GM13976 (cell line): ENCODE measurements around the gene NFASC.

Experiments used
- DNase-seq: peaks from one replicate; pipeline ENCODE4 v3.0.0; 2012; ENCODE audit warnings: low spot score
- in situ Hi-C: fragments of 300-500 bp; cut with MboI; formaldehyde crosslinking; loops from one replicate; pipeline ENCODE4 v1.12.0; 2022; ENCODE audit warnings: low sequenced_read_pairs, mixed read lengths, inconsistent platforms; ENCODE audit not compliant: unreplicated experiment
- TF ChIP-seq, protein P1 (sequence below): IDR thresholded peaks from 2 replicates; pipeline ENCODE4 v1.5.1; 2012; ENCODE audit warnings: borderline replicate concordance, mild to moderate bottlenecking; ENCODE audit not compliant: insufficient read depth; ENCODE audit errors: extremely low read depth, missing control alignments, control extremely low read depth

NFASC gene

DNA sequence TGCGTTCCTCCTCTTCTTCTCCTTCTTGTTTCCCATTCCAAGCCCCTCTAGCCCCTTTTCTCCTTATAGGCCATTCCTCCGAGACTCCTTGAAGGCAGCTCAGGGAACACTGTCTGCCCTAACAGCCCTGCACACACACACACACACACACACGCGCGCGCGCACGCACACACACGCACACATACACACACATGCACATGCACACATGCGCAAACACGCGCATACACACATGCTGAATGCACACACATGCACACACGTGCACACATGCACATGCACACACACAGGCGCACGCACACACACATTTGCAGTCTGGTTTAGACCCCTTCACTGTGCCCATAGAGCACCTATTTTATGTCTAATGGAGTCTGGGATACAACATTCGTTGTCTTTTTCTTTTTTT lies 154.6 kb downstream of the NFASC start:
- no peak for DNase-seq
- TF ChIP-seq, protein P1, sequence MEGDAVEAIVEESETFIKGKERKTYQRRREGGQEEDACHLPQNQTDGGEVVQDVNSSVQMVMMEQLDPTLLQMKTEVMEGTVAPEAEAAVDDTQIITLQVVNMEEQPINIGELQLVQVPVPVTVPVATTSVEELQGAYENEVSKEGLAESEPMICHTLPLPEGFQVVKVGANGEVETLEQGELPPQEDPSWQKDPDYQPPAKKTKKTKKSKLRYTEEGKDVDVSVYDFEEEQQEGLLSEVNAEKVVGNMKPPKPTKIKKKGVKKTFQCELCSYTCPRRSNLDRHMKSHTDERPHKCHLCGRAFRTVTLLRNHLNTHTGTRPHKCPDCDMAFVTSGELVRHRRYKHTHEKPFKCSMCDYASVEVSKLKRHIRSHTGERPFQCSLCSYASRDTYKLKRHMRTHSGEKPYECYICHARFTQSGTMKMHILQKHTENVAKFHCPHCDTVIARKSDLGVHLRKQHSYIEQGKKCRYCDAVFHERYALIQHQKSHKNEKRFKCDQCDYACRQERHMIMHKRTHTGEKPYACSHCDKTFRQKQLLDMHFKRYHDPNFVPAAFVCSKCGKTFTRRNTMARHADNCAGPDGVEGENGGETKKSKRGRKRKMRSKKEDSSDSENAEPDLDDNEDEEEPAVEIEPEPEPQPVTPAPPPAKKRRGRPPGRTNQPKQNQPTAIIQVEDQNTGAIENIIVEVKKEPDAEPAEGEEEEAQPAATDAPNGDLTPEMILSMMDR, result no peak
- in situ Hi-C loops, result no loop called here

DNA sequence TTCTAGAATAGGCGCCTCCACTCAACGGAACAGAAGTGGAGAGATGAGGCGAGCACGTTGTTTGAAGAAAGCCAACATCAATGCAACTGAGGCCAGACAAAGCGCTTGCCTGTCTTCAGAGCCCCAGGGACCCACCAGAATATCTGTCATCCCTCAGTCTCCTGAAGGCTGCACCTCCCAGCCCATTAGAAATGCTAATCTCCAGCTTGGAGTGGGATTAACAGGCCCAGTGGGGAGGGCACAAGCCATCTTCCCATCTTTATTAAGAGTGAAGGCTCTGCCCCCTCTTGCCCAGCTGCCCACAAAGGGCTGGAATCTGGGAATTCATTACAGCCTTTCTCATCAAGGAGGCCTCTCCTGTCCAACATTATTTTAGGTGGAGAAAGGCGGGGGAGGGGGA lies 155.5 kb downstream of the NFASC start:
- in situ Hi-C loops, result no loop called here
- TF ChIP-seq, protein P1, result no peak
- no peak for DNase-seq

DNA sequence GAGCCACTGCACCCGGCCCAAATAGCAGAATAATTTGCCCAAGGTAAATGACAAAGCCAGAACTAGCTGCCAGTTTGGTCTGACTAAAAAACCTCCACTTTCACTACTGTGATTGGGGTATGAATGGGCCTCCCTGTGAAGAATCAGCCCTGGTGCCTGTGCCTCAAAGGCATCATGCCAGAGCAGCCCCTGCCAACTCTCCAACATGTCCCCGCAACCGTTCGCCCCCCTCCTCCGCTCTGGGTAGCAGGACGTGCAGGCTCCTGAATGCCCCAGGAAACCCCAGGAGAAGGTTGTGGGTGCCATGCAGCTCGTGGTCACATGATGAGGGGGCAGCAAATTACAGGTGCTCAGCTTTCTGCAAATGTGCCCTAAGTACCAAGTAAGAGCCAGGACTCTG lies 157.7 kb downstream of the NFASC start:
- TF ChIP-seq, protein P1, result no peak
- in situ Hi-C loops, result no loop called here
- DNase-seq, result no peak

DNA sequence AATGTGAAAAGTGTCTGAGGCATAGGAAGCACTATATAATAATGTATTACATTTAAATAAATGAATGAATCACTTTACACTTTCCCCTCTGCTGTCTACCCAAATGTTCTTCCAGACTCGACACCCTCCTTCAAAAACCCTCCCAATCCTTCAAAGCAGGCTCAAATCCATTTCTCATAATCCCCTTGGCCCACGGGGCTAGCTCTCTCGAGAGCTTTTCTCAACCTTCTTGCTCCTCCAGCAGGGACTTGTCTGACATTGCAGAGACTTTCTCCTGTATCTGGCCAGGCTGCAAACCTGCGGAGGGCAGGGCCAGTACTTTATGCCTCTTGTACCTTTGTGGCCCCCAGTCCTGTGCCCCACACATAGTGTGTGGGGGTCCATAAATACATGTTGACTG lies 158.3 kb downstream of the NFASC start:
- no peak for DNase-seq
- in situ Hi-C loops, result no loop called here
- TF ChIP-seq, protein P1, result no peak

DNA sequence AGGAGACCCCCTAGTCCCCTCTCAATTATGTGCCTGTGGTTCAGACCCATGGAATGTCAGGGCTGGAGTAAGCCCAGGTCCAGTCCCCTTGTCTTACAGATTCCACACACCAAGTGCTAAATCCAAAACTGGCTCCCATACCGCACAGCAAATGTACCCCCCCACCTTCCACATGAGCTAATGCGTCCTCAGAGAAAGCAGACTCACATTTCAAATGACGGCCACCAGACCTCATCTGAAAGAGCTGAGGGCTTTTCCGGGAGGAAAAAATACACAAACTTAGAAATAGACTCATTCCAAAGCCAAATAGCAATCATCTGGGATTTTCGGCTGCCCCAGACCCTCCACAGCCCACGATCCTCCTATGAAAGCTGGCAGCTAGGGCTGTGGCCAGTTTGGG lies 159.6 kb downstream of the NFASC start:
- DNase-seq, result no peak
- in situ Hi-C loops, result no loop called here
- TF ChIP-seq, protein P1, result no peak

DNA sequence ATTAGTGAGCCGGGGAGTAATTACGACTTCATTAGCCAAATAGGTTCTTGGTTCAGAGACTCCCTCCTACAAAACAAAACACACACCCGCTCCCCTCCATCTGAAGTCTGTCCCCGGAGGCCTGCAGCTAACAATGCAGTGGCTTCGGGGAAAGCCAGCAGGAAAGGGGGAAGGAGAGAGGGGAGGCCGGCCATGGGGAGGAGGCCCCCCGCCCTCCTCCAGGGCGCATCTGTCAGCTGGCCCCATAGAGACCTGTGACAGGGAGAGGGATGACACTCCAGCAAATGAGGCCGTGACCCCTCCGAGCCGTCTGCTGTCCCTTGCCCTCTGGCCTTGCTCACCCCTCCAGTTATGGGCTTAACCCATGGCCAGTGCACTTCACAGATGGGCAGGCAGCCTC lies 160.2 kb downstream of the NFASC start:
- TF ChIP-seq, protein P1, result no peak
- in situ Hi-C loops, result no loop called here
- DNase-seq, result no peak

DNA sequence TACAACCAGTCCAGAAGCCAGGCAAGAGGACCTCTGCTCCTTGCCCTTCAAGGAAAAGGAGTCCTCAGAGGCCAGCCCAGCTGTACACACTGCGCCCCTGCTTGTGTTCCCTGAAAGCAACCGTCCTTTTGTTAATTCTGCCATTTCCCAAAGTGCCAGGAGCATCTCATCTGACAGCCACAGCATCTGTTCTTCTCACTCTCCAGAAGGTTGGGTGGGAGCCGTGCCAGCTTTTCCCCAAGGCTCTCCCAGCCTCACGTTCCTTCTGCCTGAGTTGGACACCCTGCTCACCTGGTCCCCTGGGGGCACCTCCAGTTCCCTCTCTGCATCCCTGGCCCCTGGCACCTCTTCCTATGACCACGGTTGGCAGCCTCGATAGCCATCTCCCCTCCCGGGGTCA lies 161.8 kb downstream of the NFASC start:
- in situ Hi-C loops, result no loop called here
- no peak for DNase-seq
- TF ChIP-seq, protein P1, result no peak
